HTERT RPE-1 (cell line): ENCODE measurements around the gene TMA7B.

Experiments
- in situ Hi-C: fragments of 300-500 bp; cut with MboI; formaldehyde crosslinking; loops from 4 replicates; pipeline ENCODE4 v1.14.3; 2020; ENCODE audit warnings: low sequenced_read_pairs

TMA7B gene

GRCh38 chr22:39959640-39960447, at the start of gene TMA7B:
TSS of gene TMA7B (plus strand) at chr22:39960397. CDS start at chr22:39964375, 3,978 bp downstream.
- in situ Hi-C loops = no loop called here

- in situ Hi-C loops = no loop called here
These were observed 49.2 kb upstream of the TMA7B start for GRCh38 chr22:39910876-39911613.

- in situ Hi-C loops = no loop called here
These were observed 46.9 kb upstream of the TMA7B start for GRCh38 chr22:39913321-39913720.

GRCh38 chr22:39913886-39914285, 46.3 kb upstream of the TMA7B start:
- in situ Hi-C loops = no loop called here

- in situ Hi-C loops = no loop called here
These were observed 45.6 kb upstream of the TMA7B start for GRCh38 chr22:39914584-39914983.

- in situ Hi-C loops = no loop called here
These were observed 44.9 kb upstream of the TMA7B start for GRCh38 chr22:39915295-39915726.

- in situ Hi-C loops = no loop called here
These were observed 43.7 kb upstream of the TMA7B start for GRCh38 chr22:39916496-39916895.

GRCh38 chr22:39917197-39917643, 43.0 kb upstream of the TMA7B start:
- in situ Hi-C loops = no loop called here

- in situ Hi-C loops = no loop called here
These were observed 42.3 kb upstream of the TMA7B start for GRCh38 chr22:39917776-39918495.

- in situ Hi-C loops = no loop called here
These were observed 40.0 kb upstream of the TMA7B start for GRCh38 chr22:39920134-39920743.

GRCh38 chr22:39923696-39924095, 36.5 kb upstream of the TMA7B start:
- in situ Hi-C loops = no loop called here

GRCh38 chr22:39924286-39924685, 35.9 kb upstream of the TMA7B start:
- in situ Hi-C loops = no loop called here

- in situ Hi-C loops = no loop called here
These were observed 34.9 kb upstream of the TMA7B start for GRCh38 chr22:39925273-39925672.

GRCh38 chr22:39925909-39926679, 34.1 kb upstream of the TMA7B start:
- in situ Hi-C loops = no loop called here

GRCh38 chr22:39926753-39927152, 33.4 kb upstream of the TMA7B start:
- in situ Hi-C loops = no loop called here

GRCh38 chr22:39927544-39927943, 32.7 kb upstream of the TMA7B start:
- in situ Hi-C loops = no loop called here

- in situ Hi-C loops = no loop called here
These were observed 31.4 kb upstream of the TMA7B start for GRCh38 chr22:39928536-39929520.

GRCh38 chr22:39931251-39931650, 28.9 kb upstream of the TMA7B start:
- in situ Hi-C loops = no loop called here

- in situ Hi-C loops = no loop called here
These were observed 28.0 kb upstream of the TMA7B start for GRCh38 chr22:39932166-39932565.
